GM21576 (cell line): ENCODE measurements around the gene KATNA1.
"Not testable (repeated sequence)": the region's sequence is repeated elsewhere in the genome, so short reads cannot be mapped to it uniquely, and the experiment has no call there.

Source experiments
- ATAC-seq: cut with Tn5 transposase; IDR thresholded peaks from one replicate; pipeline ENCODE4 v1.9.1; 2021; ENCODE audit warnings: mild to moderate bottlenecking, moderate library complexity; ENCODE audit not compliant: unreplicated experiment

KATNA1 gene

GRCh38 chr6:149648148-149649145, at the start of gene KATNA1:
Gene KATNA1 (minus strand): TSS chr6:149648714. CDS start chr6:149638547, 10,167 bp downstream.
- ATAC-seq = peak; percentile 82

GRCh38 chr6:149698175-149698574, 49.7 kb upstream of the KATNA1 start:
- ATAC-seq = no peak

- ATAC-seq = no peak
These were observed 48.4 kb upstream of the KATNA1 start for GRCh38 chr6:149696901-149697300.

GRCh38 chr6:149694921-149695320, 46.4 kb upstream of the KATNA1 start:
- no peak for ATAC-seq

- no peak for ATAC-seq
These were observed 42.7 kb upstream of the KATNA1 start for GRCh38 chr6:149691201-149691600.

GRCh38 chr6:149686230-149686629, 37.7 kb upstream of the KATNA1 start:
- ATAC-seq = no peak

- ATAC-seq = no peak
These were observed 34.8 kb upstream of the KATNA1 start for GRCh38 chr6:149683256-149683859.

- not testable (repeated sequence) for ATAC-seq
These were observed 33.3 kb upstream of the KATNA1 start for GRCh38 chr6:149681845-149682244.

GRCh38 chr6:149681209-149681608, 32.7 kb upstream of the KATNA1 start:
- no peak for ATAC-seq

- ATAC-seq = no peak
These were observed 32.0 kb upstream of the KATNA1 start for GRCh38 chr6:149680503-149680902.

- ATAC-seq = not testable (repeated sequence)
These were observed 23.8 kb upstream of the KATNA1 start for GRCh38 chr6:149672265-149672664.

- ATAC-seq = no peak
These were observed 11.5 kb upstream of the KATNA1 start for GRCh38 chr6:149660028-149660427.

- ATAC-seq = no peak
These were observed 8.9 kb upstream of the KATNA1 start for GRCh38 chr6:149657441-149657840.

GRCh38 chr6:149651056-149651455, 2.5 kb upstream of the KATNA1 start:
- ATAC-seq = no peak

- ATAC-seq = no peak
These were observed 1.9 kb downstream of the KATNA1 start for GRCh38 chr6:149646599-149646998.

GRCh38 chr6:149642829-149643580, 5.5 kb downstream of the KATNA1 start:
- no peak for ATAC-seq

- ATAC-seq = no peak
These were observed 12.4 kb downstream of the KATNA1 start for GRCh38 chr6:149636124-149636523.

GRCh38 chr6:149634315-149634714, 14.2 kb downstream of the KATNA1 start:
- ATAC-seq = no peak

- peak; percentile 88 for ATAC-seq
These were observed 19.5 kb downstream of the KATNA1 start for GRCh38 chr6:149628875-149629510.

- no peak for ATAC-seq
These were observed 20.8 kb downstream of the KATNA1 start for GRCh38 chr6:149627672-149628071.

GRCh38 chr6:149615805-149616204, 32.7 kb downstream of the KATNA1 start:
- no peak for ATAC-seq
